NCI-H2196 (cell line): ENCODE measurements around the gene MMP21.
A peak's percentile ranks its signal among the peaks of the same experiment; 100 is the strongest.

Source experiments
- DNase-seq: peaks from one replicate; lab custom pipeline; 2025; ENCODE audit not compliant: unreplicated experiment; lab: John Stamatoyannopoulos, UW

Gene MMP21

GRCh38 chr10:125775491-125776106 lies at the start of gene MMP21:
MMP21 (minus strand) TSS chr10:125775821; CDS start chr10:125775821, 0 bp downstream.
- no peak for DNase-seq

GRCh38 chr10:125824736-125825135 lies 49.1 kb upstream of the MMP21 start:
- DNase-seq, result no peak

GRCh38 chr10:125823663-125824251 lies 48.1 kb upstream of the MMP21 start:
- DNase-seq, result no peak

- peak; percentile 77 for DNase-seq
These were observed 47.4 kb upstream of the MMP21 start, which contains the start of the genes BCCIP and UROS for GRCh38 chr10:125822878-125823662. BCCIP (plus strand) TSS chr10:125823546; CDS start chr10:125823558, 12 bp downstream. UROS (minus strand) TSS chr10:125823258; CDS start chr10:125816499, 6,759 bp downstream.

DNA sequence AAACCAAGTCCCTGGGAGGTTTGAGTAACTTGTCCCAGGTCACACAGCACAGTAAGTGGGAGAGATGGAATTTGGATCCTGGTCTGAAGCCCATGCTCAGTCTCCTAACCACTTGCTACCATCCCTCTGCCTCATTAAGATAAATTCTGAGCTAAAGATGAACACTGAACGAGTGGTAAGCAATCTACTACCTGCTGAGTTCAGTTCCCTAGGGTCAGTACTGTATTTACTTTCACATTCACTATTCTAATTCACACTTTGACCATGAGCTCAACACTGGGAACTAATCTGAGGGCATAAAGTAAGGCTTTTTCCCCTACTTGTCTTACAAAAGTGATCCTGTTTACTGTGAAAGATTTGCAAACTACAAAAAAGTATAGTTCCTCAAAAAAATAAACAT lies 45.1 kb upstream of the MMP21 start:
- DNase-seq, result no peak

- DNase-seq, result no peak
These were observed 41.8 kb upstream of the MMP21 start for GRCh38 chr10:125817337-125817946.

- no peak for DNase-seq
These were observed 40.9 kb upstream of the MMP21 start for GRCh38 chr10:125816548-125816947.

DNA sequence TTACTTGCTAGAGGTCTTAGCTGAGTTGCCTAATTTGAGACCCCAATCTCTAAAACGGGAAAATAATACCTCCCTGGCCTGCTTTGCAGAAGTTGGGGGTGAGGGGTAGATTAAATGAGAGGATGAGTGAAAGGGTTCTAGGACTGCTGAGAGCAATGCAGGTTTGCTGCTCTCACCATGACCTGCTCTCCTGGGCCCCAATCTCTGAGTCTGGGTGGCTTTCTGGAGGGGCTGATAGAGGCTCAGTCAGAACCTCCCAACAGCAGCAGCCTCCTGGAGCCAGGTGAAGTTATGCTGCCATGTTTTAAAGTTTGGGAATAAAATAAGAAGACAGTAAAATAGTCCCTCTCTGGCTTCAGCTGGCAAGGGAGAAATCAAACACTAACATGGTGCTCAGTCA lies 40.1 kb upstream of the MMP21 start:
- DNase-seq, result no peak

DNA sequence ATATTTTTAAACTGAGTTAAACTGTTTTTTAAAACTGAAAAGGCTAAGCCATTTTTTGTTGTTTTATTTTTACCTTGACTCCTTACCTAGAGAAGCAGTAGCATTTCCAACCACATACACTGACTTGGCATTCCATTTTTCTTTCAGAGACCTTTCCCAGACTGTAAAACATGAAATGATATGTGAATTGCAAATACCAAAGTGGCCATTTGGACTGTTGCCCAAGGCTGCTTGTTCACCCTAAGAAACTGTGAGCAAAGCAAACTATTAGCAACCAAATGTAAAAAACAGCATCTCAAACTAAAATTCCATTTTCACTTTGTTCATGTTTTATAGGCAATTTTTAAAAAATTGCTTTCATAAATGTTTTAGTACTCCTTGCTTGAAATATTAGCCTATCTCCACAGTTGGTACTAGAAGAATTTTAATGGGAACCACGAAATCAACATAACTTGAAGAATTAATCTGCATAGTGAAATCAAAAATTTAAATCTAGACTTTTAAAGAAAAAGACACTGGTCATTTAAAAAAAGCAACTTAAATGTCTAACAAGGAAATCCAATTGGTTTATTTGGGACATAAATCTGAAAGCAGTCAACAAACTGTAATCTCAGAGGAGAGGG lies 36.6 kb upstream of the MMP21 start:
- DNase-seq, result no peak

GRCh38 chr10:125811251-125811650 lies 35.6 kb upstream of the MMP21 start:
- no peak for DNase-seq

DNA sequence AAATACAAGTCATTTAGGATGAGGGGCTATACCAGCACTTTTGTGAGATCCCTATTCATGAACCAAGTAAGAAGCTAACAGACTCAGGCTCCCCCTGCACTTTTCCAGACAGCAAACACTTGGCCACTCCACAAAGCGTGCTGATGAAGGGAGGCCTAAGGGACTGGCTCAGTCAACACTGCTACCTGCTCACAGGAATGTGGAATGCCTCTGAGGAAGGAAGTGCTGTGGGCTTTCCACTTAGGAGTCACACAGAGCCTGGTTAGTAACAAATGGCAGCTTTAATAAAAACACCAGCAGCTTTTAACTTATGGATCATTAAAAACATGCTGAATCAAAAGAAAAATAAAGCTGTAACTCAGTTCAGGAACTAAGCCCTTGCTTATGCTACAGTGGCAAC lies 32.4 kb upstream of the MMP21 start:
- DNase-seq, result no peak

DNA sequence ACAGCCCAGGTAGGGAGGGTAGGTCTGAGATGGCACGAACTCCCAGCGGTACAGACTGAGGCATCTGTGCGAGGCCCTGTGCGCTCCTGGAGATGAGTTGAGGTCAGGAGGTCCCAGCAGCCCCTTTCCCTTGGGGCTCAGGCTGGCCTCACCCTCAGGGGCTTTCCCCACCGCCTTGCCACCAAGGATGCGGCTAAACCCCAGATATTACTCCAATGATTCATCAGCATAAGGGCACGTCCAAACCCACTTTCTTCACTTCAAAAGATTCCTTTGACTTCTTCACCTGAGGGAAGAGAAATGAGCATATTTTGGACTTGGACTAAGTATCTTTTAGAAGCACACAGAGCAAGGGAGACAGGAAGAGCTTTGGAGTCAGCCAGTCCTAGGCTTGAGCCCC lies 27.1 kb upstream of the MMP21 start:
- DNase-seq, result no peak

DNA sequence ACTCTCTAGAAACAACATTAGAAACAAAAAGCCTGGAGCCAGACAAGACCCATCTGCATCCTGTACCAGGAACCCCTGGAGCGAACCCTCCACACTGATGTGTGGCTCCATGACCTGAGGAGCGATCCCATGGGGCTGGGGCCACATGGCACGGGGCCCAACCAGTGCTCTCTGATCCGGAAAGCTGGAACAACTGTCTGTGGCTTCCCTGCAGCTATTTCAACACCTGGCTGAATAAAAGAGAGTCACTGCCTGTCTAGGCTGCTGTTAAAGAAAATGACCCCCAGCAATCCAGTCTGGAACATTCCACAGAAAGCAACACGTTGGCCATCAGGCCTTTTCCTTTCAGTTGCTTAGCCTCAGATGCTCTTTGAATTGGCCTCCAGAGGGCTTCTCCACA lies 26.5 kb upstream of the MMP21 start:
- no peak for DNase-seq

DNA sequence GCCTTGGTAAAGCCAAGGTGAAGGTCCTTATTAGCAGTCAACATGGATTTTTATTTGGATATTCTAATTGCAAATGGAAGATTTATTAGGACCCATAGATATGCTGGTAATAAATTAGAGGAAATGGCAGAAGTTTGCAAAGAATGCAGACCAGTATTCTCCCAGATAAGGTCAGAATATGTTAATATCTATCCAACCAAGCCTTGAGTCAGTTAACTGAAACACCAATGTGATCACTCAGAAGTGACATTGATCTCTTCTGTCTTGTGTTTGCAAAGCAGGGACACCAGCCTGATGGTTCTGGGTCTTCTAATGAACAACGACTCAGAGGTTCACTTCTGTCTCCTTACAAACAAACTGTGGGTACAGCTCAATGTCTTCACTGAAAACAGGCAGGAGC lies 26.0 kb upstream of the MMP21 start:
- DNase-seq, result no peak

DNA sequence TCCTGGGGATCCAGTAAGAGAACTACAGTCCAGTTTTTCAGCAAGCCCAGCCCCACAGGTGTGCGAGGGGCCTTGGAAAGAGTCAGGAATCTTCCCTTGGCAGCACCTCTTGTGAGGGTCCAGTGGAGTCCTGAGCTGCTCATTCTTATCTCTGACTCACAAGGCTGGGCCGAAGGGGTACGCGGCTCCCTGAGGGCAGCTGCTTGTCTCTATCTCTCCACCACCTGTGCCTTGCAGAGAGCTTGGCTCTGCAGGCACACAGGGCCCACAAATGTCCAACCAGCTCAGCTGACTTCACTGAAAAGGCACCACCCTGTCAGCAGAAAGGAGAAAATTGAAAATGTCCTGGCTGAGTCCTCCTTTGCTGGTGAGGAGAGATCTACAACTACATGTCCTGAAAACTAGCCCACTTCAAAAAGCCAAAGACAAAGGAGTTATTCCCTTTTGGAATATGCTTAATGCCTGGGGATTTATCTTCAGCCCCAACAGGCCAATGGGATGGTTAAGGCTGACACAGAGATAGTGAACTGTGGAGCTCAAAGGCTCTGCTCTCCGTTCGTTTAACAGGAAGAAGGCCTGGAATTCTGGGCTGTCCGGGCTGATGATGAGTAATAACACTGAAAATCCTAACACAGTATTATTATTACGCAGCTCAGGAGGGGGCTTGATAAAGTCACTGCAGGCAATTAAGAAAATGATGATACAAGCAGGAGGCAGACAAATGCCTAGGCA lies 24.0 kb upstream of the MMP21 start:
- DNase-seq, result no peak

DNA sequence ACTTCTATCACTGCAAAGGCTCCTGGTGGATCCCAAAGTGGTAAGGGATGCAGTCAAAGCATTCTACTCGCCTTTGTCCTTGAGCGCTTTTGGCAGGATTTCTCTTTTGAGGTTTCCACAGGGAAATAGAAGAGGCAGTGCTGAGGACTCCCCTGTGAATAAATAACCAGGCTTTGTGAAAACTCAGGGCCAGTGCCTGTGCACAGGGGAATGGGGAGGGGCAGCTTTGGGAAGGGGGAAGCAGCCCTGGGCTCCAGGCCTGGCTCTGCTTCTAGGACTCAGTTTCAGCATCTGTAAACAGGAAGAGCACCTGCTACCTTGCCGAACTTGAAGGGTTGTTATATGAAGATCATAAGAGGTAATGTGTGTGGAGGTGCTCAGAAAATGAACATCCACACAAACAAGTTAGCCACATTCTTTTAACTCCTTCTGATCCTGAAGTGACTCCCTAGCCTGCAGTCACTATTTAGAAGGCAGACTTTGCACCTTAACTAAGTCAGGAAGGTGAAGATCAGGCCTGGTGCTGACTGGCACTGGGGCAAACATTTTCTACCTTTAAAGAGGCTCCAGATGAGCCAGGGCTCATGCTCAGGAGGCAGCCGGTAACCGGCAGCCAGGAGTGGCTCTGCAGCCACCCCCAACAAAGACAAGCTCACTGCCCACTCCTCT lies 22.5 kb upstream of the MMP21 start:
- no peak for DNase-seq

- DNase-seq, result no peak
These were observed 21.8 kb upstream of the MMP21 start for GRCh38 chr10:125797424-125797823.

GRCh38 chr10:125795637-125796190 lies 20.1 kb upstream of the MMP21 start:
- DNase-seq, result no peak

DNA sequence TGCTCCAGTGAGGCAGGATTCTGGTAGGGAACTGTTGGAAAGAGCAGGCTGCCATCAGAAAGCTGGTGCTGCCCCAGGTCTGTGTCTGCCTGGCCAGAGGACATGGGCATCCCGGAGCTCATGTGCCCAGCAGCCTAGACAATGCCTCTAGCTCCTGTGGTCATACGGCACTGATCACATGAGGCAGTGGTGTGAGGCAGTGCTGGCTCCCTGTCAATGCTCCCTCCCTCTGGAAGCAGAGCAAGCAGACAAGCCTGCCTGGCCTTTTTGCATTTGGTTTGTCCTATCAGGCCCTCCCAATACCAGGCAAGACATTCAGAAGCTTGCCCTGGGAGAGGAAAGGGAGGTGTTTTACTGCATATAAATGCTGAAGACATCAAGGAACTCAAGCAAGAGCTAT lies 19.5 kb upstream of the MMP21 start:
- no peak for DNase-seq
